Hepatocyte (in vitro differentiated cells): ENCODE measurements around the gene TSHZ1. TPM values are rescaled to one million over a fixed set of nuclear protein-coding genes. Genes with fewer than 3 reads are reported as not detected.

Source experiments
- DNase-seq: peaks from one replicate; pipeline ENCODE4 v3.0.0-alpha.2; 2016; ENCODE audit warnings: low spot score
- H2AFZ ChIP-seq: fragments of 200-600 bp; sonication (generic); 2 replicates; pipeline ENCODE4 v1.6.0; 2016; ENCODE audit warnings: antibody characterized with exemption, mild to moderate bottlenecking
- H3K27ac ChIP-seq: fragments of 200-600 bp; sonication (generic); 2 replicates; pipeline ENCODE4 v1.5.1; 2016; ENCODE audit warnings: mild to moderate bottlenecking
- H3K27me3 ChIP-seq: fragments of 200-600 bp; sonication (generic); 2 replicates; pipeline ENCODE4 v1.6.1; 2016
- H3K36me3 ChIP-seq: fragments of 200-600 bp; sonication (generic); replicated peaks from 2 replicates; pipeline ENCODE4 v1.5.1; 2016; ENCODE audit warnings: low read depth; ENCODE audit not compliant: insufficient read depth
- H3K4me1 ChIP-seq: fragments of 200-600 bp; sonication (generic); 2 replicates; pipeline ENCODE4 v1.5.1; 2016; ENCODE audit warnings: mild to moderate bottlenecking, moderate library complexity; ENCODE audit not compliant: insufficient read depth
- H3K4me2 ChIP-seq: fragments of 200-600 bp; sonication (generic); 2 replicates; pipeline ENCODE4 v1.6.0; 2016
- H3K4me3 ChIP-seq: fragments of 200-600 bp; sonication (generic); 2 replicates; pipeline ENCODE4 v1.5.1; 2016; ENCODE audit warnings: mild to moderate bottlenecking
- H3K79me2 ChIP-seq: fragments of 200-600 bp; sonication (generic); 2 replicates; pipeline ENCODE4 v1.6.0; 2017; ENCODE audit warnings: mild to moderate bottlenecking
- H3K9me2 ChIP-seq: fragments of 200-600 bp; sonication (generic); replicated peaks from 2 replicates; pipeline ENCODE4 v1.6.0; 2017; ENCODE audit warnings: mild to moderate bottlenecking; ENCODE audit not compliant: insufficient read depth
- H3K9me3 ChIP-seq: fragments of 200-600 bp; sonication (generic); 2 replicates; pipeline ENCODE4 v1.5.1; 2016; ENCODE audit warnings: low read depth, mild to moderate bottlenecking
- H4K20me1 ChIP-seq: fragments of 200-600 bp; sonication (generic); 2 replicates; pipeline ENCODE4 v1.6.0; 2016; ENCODE audit warnings: mild to moderate bottlenecking; ENCODE audit not compliant: insufficient read depth, poor library complexity, severe bottlenecking
- EZH2 ChIP-seq: fragments of 200-600 bp; sonication (generic); IDR thresholded peaks from 2 replicates; pipeline ENCODE4 v1.6.1; 2016; ENCODE audit warnings: antibody characterized with exemption, mild to moderate bottlenecking, borderline replicate concordance
- EZH2phosphoT487 ChIP-seq: fragments of 200-600 bp; sonication (generic); IDR thresholded peaks from one replicate; pipeline ENCODE4 v1.6.1; 2018; ENCODE audit warnings: antibody characterized with exemption, mild to moderate bottlenecking, low read depth, moderate library complexity; ENCODE audit not compliant: unreplicated experiment, severe bottlenecking
- WGBS: methylation state at CpG from one replicate; pipeline ENCODE4 v1.1.6; 2016; ENCODE audit warnings: low lambda C conversion rate; ENCODE audit errors: missing lambda C conversion rate; 5-methylcytosine and 5-hydroxymethylcytosine counted together
- polyA plus RNA-seq: library from polyadenylated mRNA; unstranded; fragments of >200 nt; fragmentation: Nextera tagmentation; extraction: Ambion mirVana; gene quantifications from 2 replicates; pipeline ENCODE4 v1.2.1, GENCODE V29; 2016
- total RNA-seq: library from RNA; depleted of rRNA; stranded (reverse); fragments of >200 nt; gene quantifications from 2 replicates; pipeline ENCODE4 v1.2.3, GENCODE V29; 2014
- TF ChIP-seq, protein P1 (sequence below): fragments of 200-600 bp; sonication (generic); IDR thresholded peaks from 2 replicates; pipeline ENCODE4 v1.5.1; 2016; ENCODE audit warnings: antibody characterized with exemption, mild to moderate bottlenecking; ENCODE audit not compliant: poor library complexity

The TSHZ1 gene
- total and polyA plus RNA-seq, 2 experiments from 2014 or later, result 8.5 to 13.1 TPM

DNA sequence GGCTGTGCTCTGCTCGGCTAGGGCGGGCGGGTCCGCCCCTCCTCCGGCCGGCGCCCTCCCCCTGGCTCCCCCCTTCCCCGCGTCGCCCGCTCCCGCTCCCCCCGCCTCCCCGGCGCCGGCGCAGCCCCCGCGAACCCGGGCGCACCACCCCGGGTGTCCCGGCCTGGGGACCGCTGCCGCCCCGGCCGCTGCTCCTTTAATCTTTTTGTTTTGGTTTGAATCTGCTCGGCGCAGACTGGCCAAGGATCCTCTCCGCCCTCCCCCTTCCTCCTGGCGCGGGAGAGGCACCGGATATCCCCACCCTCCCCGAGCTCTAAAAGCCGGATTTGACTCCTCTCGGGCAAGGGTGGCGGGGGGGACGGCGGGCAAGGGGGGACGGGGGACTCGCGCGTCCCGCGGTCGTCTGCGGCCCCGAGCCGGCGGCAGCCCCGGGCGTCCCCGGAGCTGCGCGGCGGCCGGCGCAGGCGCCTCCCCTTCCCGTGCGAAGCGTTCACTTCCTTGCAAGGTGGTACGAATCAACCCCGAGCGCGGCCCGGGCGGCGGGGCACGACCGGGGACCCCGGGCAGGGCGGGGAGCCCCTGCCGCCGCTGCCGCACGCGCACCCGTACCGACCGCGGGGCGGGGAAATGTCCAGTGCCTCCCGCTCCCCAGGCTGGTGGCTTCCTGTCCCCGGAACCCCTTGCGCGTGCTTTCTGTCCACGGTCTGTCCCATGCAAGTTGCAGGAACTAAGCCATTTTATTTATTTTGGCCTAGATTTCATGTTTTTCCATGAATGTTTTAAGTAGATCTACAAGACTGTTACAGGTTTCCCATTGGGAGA lies 1.3 kb upstream of the TSHZ1 start, which contains the start of gene PTGR3:
Gene PTGR3 (minus strand): TSS at position 11 of the 822 bp plus-strand sequence. CDS start 81 bp downstream, outside the sequence.
- H3K27me3 ChIP-seq, result peaks cover 19% of the 10 kb centered on the region
- H3K36me3 ChIP-seq, result no peaks in the 10 kb centered on the region
- peak within 1 kb of the TSS; percentile 75 for H2AFZ ChIP-seq
- peak within 1 kb of the TSS; percentile 99 for H3K27ac ChIP-seq
- H3K4me1 ChIP-seq, result peaks cover 21% of the 10 kb centered on the region
- no peaks in the 10 kb centered on the region for H3K9me2 ChIP-seq
- H4K20me1 ChIP-seq, result peaks cover 29% of the 10 kb centered on the region
- whole genome bisulfite sequencing, result 1% methylated on average over 25 of the region's 88 CpGs
- DNase-seq, result peak; percentile 87
- peaks cover 72% of the 10 kb centered on the region for H3K79me2 ChIP-seq
- H3K9me3 ChIP-seq, result no peaks in the 10 kb centered on the region
- peak within 1 kb of the TSS; percentile 97 for H3K4me3 ChIP-seq
- peak within 1 kb of the TSS; percentile 82 for H3K4me2 ChIP-seq
- TF ChIP-seq EZH2phosphoT487 (no peak), EZH2 (no peak)
- TF ChIP-seq, protein P1, sequence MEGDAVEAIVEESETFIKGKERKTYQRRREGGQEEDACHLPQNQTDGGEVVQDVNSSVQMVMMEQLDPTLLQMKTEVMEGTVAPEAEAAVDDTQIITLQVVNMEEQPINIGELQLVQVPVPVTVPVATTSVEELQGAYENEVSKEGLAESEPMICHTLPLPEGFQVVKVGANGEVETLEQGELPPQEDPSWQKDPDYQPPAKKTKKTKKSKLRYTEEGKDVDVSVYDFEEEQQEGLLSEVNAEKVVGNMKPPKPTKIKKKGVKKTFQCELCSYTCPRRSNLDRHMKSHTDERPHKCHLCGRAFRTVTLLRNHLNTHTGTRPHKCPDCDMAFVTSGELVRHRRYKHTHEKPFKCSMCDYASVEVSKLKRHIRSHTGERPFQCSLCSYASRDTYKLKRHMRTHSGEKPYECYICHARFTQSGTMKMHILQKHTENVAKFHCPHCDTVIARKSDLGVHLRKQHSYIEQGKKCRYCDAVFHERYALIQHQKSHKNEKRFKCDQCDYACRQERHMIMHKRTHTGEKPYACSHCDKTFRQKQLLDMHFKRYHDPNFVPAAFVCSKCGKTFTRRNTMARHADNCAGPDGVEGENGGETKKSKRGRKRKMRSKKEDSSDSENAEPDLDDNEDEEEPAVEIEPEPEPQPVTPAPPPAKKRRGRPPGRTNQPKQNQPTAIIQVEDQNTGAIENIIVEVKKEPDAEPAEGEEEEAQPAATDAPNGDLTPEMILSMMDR, result no peak

DNA sequence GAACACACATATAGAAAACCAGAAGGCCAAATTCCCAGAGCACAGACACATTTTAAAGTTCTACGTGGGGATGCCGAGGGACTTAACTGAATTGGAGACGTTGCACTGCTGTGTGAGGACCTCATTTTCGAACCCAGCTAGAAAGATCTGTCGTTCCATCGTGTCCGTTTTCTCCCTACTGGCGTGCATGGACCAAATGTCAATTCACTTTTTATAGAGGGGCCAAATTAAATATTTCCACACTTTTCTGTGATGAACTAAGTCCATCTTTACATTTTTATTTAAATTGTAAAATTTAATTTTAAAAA lies 692 bp upstream of the TSHZ1 start:
- Histone ChIP-seq H3K9me3 (no peaks in the 10 kb centered on the region), H3K79me2 (peaks cover 72% of the 10 kb centered on the region), H3K4me3 (peak overlapping the region; percentile 97), H3K4me1 (peaks cover 25% of the 10 kb centered on the region), H3K4me2 (peak overlapping the region; percentile 82), H3K27ac (peak overlapping the region; percentile 99), H2AFZ (peak overlapping the region; percentile 62), H4K20me1 (peaks cover 26% of the 10 kb centered on the region), H3K27me3 (peaks cover 19% of the 10 kb centered on the region), H3K9me2 (no peaks in the 10 kb centered on the region), H3K36me3 (no peaks in the 10 kb centered on the region)
- DNase-seq, result peak; percentile 26
- TF ChIP-seq EZH2phosphoT487 (no peak), EZH2 (no peak)
- TF ChIP-seq, protein P1, result no peak
- WGBS, result 5% methylated on average over 8 of the region's 8 CpGs

DNA sequence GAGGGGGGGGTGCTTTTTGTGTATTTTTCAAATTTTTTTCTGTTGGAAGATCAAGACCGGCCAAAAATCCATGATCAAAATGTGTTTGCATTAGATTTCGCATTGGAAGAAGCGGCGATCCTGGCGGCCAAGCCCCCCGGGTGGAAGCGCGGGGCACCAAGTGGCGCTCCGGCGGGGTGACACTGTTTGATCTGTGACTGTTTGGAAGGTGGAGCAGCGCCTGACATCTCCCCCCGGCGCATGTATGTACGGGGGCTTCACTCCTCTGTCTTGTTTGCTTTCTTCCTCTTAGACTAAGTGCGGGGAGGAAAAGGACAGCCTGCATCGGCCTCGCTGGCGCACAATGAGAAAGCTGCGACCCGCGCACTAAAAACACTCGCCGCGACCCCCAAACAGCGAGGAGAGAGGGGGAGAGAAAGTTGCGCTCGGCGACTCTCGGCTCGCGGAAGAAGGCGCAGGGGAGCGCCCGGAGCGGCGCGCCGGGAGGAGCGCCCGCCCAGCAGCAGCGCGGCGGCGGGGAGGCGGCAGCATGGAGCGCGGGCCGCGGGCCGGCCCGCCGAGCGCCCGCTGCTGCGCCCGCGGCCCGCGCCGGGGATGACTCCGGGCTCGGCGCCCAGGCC lies 515 bp downstream of the TSHZ1 start:
- TF ChIP-seq EZH2 (no peak), EZH2phosphoT487 (no peak)
- peaks cover 7% of the 10 kb centered on the region for H3K27me3 ChIP-seq
- peak overlapping the region; percentile 97 for H3K4me3 ChIP-seq
- no peaks in the 10 kb centered on the region for H3K36me3 ChIP-seq
- H3K9me3 ChIP-seq, result no peaks in the 10 kb centered on the region
- under 1% methylated on average over 41 of the region's 64 CpGs for WGBS
- H3K4me2 ChIP-seq, result peak overlapping the region; percentile 82
- peaks cover 72% of the 10 kb centered on the region for H3K79me2 ChIP-seq
- peak; percentile 49 for DNase-seq
- H3K4me1 ChIP-seq, result peaks cover 37% of the 10 kb centered on the region
- H3K27ac ChIP-seq, result peak overlapping the region; percentile 99
- peak overlapping the region; percentile 33 for H2AFZ ChIP-seq
- H4K20me1 ChIP-seq, result peaks cover 15% of the 10 kb centered on the region
- H3K9me2 ChIP-seq, result no peaks in the 10 kb centered on the region

DNA sequence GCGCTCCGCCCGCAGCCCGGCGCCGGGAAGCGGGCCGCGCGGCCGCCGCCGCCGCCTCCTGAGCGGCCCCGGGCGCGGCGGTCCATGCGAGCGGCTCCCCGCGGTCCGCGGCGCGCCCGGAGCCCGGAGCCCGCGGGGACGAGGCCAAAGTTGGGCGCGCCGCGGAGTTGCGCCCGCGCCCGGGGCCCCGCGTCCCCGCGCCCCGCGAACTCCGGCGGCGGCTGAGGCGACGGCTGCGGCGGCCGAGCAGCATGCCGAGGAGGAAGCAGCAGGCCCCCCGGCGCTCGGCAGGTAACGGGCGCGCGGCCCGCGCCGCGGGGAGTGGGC lies 992 bp downstream of the TSHZ1 start:
- H3K4me1 ChIP-seq, result peaks cover 41% of the 10 kb centered on the region

More for the DNA sequence above, 992 bp downstream of the TSHZ1 start:
- Histone ChIP-seq H3K36me3 (no peaks in the 10 kb centered on the region), H3K79me2 (peaks cover 72% of the 10 kb centered on the region), H2AFZ (peak overlapping the region; percentile 5), H3K9me2 (no peaks in the 10 kb centered on the region), H3K27me3 (peaks cover 2% of the 10 kb centered on the region), H3K4me2 (peak overlapping the region; percentile 84), H3K27ac (peak overlapping the region; percentile 58), H4K20me1 (peaks cover 10% of the 10 kb centered on the region), H3K9me3 (no peaks in the 10 kb centered on the region), H3K4me3 (peak overlapping the region; percentile 87)
- WGBS, result 2% methylated on average over 44 of the region's 66 CpGs
- peak; percentile 34 for DNase-seq
- TF ChIP-seq, protein P1, result no peak
- no peak for TF ChIP-seq EZH2phosphoT487
- no peak for TF ChIP-seq EZH2
